Renal pelvis (tissue), 4 donors: ENCODE results near the gene TFR2. TPM values are rescaled to one million over a fixed set of nuclear protein-coding genes. Genes with fewer than 3 reads are reported as not detected.

Experiments used
- DNase-seq: peaks from one replicate; pipeline ENCODE4 v3.0.0-alpha.2; 2013
- polyA plus RNA-seq, 3 donors: library from polyadenylated mRNA; unstranded; fragments of 120-200 nt; gene quantifications; one replicate each; pipeline ENCODE4 v1.2.1, GENCODE V29; 2013; ENCODE audit not compliant: insufficient read length in 3 of 3

Gene TFR2
- polyA plus RNA-seq, 3 donors = 0.80 to 1.2 (median 1.1) TPM

DNA sequence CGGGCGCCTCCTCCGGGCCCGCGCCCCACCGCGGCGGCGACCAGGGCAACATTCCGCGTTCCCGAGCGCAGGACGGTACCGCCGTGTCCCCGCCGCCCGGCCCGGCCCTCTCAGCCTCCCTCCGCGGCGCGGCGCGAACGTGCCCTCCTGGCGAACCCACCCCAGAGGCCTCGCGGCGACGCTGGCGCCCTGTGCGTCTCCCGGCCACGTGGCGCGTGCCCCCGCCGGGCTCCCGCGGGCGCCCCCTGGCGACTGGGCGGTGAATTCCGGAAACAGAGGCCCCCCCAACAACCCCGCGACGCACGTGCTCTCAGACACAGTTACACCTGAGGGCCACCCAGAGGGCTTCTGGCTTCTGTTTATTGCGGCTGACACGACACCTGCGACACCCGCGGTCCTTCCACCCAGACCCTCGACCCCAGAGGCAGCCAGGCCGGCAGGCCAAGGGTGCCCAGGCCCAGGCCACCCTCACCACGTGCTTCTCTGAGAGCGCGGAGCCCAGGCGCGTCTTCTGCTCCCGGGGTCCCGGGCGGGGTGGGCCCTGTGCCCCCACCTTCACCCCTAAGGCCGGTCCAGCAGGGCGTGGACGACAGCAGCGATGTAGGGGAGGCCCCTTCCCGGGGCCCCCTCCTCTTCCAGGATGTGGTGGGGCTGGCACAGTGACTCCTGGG is 67.5 kb downstream of the TFR2 start, which contains the start of gene SAP25:
SAP25 (minus strand) TSS at position 210 of the 671 bp plus-strand sequence; CDS start at position 52, 158 bp downstream.
- DNase-seq = no peak

DNA sequence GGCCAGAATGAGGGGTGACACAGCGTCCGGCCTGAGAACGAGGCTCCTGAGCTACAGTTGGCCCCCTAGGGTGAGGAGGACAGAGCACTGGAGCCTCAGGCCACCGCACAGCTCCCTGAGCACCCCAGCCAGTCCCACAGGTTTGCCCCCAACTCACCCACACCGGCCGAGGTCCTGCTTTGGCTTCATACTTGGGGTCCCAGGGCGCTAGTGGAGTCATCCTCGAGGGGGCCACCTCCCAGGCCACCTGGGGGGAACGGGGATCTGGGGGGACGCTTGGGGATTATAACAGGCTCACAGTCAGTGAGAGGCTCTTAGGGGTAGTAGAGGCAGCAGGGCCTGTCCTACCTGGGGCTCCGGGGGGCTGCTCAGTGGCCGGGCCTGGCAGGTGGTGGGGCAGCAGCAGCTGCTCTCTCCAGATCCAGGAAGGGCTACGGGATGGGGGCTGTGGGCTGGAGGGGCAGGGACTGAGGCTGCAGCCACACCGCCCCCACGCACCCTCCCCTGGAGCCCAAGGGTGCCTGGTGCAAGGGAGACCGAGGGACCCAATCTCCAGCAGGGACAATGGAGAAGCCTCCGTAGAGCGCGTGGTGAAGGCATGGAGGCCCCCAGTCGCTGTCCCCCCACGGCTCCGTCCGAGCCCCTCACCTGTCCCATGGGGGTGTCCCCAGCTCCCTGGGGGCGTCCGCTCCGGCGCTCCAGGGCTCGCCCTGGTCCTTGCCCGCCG is 68.2 kb downstream of the TFR2 start:
- DNase-seq = no peak

DNA sequence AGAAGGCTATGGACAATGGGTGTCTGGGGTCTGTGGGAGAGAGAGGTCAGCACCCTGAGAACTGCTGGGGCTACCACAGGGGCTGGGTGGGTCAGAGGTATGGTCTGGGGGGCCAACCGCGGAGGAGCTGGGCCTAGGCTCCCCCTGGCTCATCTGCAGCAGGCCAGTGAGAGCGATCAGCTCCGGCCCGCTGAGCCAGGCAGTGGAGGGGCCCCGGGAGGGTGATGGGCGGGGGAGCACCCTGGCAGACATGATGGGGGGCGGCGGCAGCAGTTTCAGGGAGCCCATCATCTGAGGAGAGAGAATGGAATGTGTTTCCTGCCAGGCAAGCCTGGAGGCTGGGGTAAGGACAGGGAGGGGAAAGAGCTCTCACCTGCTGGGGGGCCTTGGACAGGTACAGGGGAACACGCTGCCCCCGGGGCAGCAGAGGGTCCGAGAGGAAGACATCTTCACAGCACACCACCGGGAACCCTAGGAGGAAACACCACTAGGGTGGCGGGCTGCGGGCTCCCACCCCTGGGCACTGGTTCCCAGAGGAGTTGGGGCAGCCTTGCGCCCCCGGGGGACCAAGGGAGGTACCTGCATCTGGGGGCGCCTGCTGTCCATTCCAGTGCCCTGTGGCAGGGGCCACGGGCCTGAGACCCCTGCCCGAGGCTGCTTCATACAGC is 68.9 kb downstream of the TFR2 start:
- no peak for DNase-seq

DNA sequence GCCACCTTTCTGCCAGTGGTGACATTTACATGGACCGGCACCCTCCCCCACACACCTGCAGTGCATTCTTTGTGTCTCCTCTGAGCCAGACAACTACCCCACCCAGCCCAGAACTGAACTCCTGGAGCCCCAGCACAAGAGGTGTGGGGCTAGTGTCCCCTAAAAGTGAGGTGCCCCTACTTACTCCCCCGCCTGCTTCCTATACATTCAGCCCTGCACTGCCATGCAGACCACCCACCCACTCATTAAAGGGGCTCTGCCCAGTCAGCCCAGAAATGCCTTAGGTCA is 69.6 kb downstream of the TFR2 start:
- no peak for DNase-seq

DNA sequence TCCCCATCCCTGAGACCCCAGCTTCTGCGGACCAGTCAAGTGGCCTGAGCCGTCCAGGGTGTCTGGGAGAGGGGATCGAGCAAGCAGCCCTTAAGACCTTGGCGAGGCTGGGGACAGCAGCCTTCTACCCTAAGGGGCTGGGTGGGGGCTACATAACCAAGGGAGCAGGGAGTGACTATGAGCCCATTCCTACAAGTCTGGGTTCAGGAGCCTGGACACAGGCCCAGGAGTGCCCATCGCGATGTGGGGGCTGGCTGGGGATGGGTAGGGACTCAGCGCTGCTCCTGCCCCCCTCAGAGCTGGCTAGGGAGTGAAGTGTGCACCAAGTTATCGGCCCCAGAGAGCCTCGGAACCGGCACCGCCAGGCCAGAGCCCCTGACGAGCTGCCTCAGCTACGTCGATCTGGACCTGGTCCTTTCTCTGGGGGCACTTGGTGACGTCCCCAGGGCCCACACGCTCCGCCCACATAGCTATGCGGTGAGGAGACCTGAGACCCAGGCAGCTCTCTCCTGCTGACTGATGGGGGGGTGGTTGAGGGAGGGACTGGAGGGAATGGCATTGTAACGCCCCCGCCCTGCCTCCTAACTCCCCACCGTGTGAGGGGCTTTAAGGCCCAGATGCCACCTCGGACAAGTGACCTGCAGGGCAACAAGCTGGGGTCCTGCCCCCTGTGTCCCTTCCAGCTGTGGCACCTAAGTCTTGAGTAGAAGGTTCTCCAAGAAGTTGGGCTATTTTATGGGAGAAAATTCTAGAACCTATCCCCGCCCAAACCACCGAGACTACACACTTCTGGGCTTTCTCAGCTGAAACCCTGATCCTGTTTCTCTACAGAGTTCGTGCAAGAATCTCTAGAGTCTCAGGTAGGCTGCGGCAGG is 70.2 kb downstream of the TFR2 start:
- no peak for DNase-seq

Other genes with a start within 250 kb of the TFR2 start
- gene ZCWPW1, start 212.8 kb downstream of the TFR2 start, polyA plus RNA-seq = 1 to 10 TPM; 6.3 to 8.4 (median 7.0) TPM
- 10 to 100 TPM; 55.0 to 63.4 (median 62.5) TPM for gene MEPCE, start 211.7 kb downstream of the TFR2 start, polyA plus RNA-seq
- 10 to 100 TPM; 20.9 to 23.5 (median 23.2) TPM for gene PPP1R35, start 205.1 kb downstream of the TFR2 start, polyA plus RNA-seq
- 1 to 10 TPM in 2 of 3 donors, under 1 TPM in 1; 0.73 to 1.9 (median 1.3) TPM for gene SPACDR, start 177.3 kb downstream of the TFR2 start, polyA plus RNA-seq
- gene TSC22D4, start 162.3 kb downstream of the TFR2 start, polyA plus RNA-seq = 10 to 100 TPM; 48.2 to 57.9 (median 55.5) TPM
- 1 to 10 TPM; 2.4 to 3.2 (median 2.8) TPM for gene NYAP1, start 157.6 kb downstream of the TFR2 start, polyA plus RNA-seq
- 10 to 100 TPM; 11.3 to 16.6 (median 12.8) TPM for gene AGFG2, start 102.3 kb downstream of the TFR2 start, polyA plus RNA-seq
- gene SAP25, start 67.7 kb downstream of the TFR2 start, polyA plus RNA-seq = 1 to 10 TPM; 4.4 to 9.6 (median 7.0) TPM
- 10 to 100 TPM; 43.7 to 56.0 (median 46.8) TPM for gene LRCH4, start 55.4 kb downstream of the TFR2 start, polyA plus RNA-seq
- 1 to 10 TPM; 1.8 to 2.6 (median 2.3) TPM for gene FBXO24, start 55.2 kb downstream of the TFR2 start, polyA plus RNA-seq
- gene PCOLCE, start 39.2 kb downstream of the TFR2 start, polyA plus RNA-seq = 100 to 1,000 TPM; 108 to 146 (median 137) TPM
- gene MOSPD3, start 29.0 kb downstream of the TFR2 start, polyA plus RNA-seq = 10 to 100 TPM; 26.8 to 31.5 (median 30.3) TPM
- gene ACTL6B, start 14.9 kb upstream of the TFR2 start, polyA plus RNA-seq = under 1 TPM in 1 of 3 donors, not detected in 2; 0.09 TPM
- 100 to 1,000 TPM; 195 to 236 (median 231) TPM for gene GNB2, start 32.2 kb upstream of the TFR2 start, polyA plus RNA-seq
- 10 to 100 TPM; 44.1 to 63.6 (median 52.7) TPM for gene GIGYF1, start 52.7 kb upstream of the TFR2 start, polyA plus RNA-seq
- gene POP7, start 64.6 kb upstream of the TFR2 start, polyA plus RNA-seq = 10 to 100 TPM; 29.4 to 33.3 (median 32.6) TPM
- gene EPO, start 78.9 kb upstream of the TFR2 start, polyA plus RNA-seq = under 1 TPM in 2 of 3 donors, not detected in 1; 0.16 to 0.34 TPM
- under 1 TPM in 2 of 3 donors, not detected in 1; 0.04 to 0.10 TPM for gene ZAN, start 92.0 kb upstream of the TFR2 start, polyA plus RNA-seq
- 100 to 1,000 TPM in 1 of 3 donors, 10 to 100 TPM in 2; 93.3 to 102 (median 98.9) TPM for gene EPHB4, start 186.0 kb upstream of the TFR2 start, polyA plus RNA-seq
- gene SLC12A9, start 211.2 kb upstream of the TFR2 start, polyA plus RNA-seq = 10 to 100 TPM; 27.1 to 37.7 (median 37.4) TPM
- 10 to 100 TPM; 87.0 to 96.8 (median 96.6) TPM for gene TRIP6, start 225.8 kb upstream of the TFR2 start, polyA plus RNA-seq
- gene SRRT, start 233.6 kb upstream of the TFR2 start, polyA plus RNA-seq = 100 to 1,000 TPM; 188 to 206 (median 191) TPM
- gene UFSP1, start 248.2 kb upstream of the TFR2 start, polyA plus RNA-seq = 1 to 10 TPM; 2.4 to 4.1 (median 3.1) TPM